ENCODE measurements around the gene SMIM8.

SMIM8 gene

DNA sequence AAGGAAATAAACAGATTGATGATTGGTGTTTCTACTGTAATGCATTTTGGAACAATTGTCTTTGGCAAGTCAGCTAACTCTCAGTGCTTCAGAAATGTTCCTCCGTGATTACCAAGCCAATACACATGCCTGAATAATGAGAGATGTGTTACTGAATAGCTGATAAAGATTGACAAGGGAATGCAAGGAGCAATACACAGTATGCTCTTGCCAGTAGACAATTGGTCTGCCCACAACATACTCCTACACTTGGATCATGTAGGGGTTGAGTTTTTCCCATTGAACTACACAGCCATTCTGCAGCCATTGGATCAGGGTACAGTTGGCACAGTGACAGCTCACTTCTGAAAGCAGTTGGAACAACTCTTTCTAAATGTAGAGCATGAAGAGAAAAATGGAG, 12.3 kb downstream of the SMIM8 start:
- DNase-seq (ENCODE audit: low read depth, low spot score), result no peak

DNA sequence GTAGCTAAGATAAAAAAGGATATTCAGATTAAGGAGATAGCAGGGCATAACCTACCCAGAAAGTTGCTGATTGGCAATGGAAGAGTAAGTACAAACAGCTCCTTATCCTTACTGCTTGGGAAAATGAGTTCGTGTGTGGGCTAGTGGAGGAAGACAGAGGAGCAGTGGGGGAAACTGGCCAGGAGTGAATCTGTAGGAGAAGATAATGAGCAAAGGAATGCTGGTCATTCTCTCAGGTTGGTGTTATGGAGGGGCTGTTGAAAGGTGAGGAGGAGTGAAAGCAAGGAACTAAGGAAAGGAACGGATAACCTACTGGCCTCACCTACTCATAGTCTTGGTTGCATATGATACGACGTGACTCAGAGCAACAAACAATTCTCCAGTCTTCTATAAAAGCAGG, 14.0 kb downstream of the SMIM8 start:
- no peak for DNase-seq (ENCODE audit: low read depth, low spot score)

DNA sequence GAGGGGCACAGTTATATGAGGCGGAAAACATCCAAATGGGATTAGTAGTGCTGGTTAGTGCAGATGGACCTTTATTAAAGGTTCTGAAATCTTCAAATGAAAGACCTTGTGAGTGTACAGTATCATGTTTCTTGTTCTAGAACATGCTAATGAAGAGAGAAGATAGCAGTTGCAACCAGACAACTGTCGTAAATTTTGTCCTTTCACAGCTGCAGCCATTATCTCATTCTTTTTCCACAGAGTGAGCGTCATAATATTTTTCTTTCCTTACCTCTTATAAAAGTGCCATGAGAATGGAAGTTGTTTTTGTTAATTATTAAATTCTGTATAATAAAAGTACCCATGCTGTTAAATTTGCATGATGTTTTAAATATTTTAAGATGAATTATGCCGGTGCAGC, 17.8 kb downstream of the SMIM8 start:
- no peak for DNase-seq (ENCODE audit: low read depth, low spot score)

DNA sequence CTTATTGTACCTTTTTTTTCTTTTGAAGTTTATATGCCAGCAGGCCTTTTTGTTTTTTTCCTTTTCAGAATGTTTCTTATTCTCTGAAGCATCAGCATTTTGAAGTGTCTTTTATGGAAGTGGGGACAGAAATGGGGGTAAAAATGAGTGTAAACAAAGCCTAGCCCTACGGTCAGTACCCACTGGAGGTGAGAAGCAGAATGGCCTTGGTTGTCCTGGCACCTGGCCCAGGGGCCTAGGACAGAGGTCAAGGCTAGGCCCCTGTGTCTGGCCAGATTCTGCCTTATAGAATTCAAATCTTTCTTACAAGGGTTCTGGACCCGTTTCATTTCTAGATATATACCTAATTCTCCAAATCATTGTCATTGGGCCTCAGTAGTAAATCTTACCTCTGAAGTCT, 18.8 kb downstream of the SMIM8 start:
- no peak for DNase-seq (ENCODE audit: low read depth, low spot score)

DNA sequence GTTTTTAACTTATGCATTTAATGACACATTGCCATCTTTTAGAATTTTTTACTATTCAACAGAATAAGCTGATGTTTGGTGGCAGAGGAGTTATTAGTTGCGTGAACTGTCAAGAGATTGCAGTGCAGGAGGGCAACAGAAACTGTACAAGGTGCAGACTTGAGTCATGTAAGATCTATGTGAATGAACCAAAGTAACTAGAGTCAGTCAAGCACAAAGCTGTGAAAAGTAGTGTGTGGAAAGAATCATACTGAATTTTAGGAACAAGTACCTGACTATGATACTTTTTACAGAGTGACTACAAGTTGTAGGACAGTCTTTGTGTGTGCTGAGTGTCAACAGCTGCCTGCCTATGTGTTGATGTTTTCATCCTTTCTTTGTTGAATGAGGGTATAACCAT, 19.5 kb downstream of the SMIM8 start:
- DNase-seq (ENCODE audit: low read depth, low spot score), result no peak

DNA sequence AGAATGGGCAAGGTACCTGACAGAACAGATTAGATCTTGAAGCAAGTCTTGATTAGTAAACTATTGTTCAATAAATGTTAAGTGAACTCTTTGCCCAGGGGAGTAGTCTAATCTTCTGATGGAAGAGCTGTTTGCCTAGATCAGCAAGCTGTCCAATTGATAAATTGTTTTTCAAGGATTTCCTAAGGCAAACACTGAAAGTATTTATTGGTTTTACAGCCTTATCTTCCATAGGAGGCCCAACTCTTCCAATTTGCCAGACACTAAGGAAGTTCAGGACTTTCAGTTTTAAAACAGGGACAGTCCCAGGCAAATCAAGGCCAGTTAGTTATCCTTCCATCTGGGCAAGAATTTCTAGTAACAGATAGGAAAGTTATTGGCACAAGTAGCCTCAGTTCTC, 20.4 kb downstream of the SMIM8 start:
- no peak for DNase-seq (ENCODE audit: low read depth, low spot score)

DNA sequence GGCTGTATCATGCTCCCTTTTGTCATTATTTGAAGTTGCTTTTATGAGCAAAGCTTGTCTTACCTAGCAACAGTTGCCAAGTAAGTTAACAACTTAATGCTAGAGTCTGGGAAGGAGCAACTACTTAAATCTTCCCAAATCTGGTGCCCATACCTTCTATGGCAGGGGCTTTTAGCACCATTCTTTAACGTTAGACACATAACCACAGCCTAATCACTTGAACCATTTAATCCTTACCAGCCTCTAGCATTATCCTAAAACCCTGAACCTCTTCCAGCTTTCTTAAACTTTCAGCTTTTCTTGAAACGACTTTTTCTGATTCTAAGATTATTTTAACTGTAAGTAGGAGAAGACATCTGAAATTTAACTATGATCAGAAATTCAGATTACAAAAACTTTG, 22.3 kb downstream of the SMIM8 start, which contains the start of gene C6orf163:
C6orf163 (plus strand) TSS at position 83 of the 400 bp plus-strand sequence; CDS start at position 370, 287 bp downstream.
- no peak for DNase-seq (ENCODE audit: low read depth, low spot score)

DNA sequence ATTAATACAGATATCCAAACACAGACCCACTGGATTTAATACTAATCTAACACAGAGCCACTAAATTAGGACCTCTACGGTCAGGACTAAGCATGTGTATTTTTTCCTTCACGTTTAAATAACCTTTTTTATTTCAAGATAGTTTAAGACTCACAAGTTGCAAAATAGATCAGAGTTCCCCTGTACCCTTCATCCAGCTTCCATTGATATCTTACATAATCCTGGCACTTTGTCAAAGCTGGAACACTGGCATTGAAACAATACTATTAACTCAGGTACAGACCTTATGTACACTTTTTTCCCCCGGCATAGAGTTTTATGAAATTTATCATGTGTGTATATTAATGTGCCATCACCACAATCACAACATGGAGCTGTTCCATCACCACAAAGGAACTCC, 24.3 kb downstream of the SMIM8 start:
- DNase-seq (ENCODE audit: low read depth, low spot score), result no peak

DNA sequence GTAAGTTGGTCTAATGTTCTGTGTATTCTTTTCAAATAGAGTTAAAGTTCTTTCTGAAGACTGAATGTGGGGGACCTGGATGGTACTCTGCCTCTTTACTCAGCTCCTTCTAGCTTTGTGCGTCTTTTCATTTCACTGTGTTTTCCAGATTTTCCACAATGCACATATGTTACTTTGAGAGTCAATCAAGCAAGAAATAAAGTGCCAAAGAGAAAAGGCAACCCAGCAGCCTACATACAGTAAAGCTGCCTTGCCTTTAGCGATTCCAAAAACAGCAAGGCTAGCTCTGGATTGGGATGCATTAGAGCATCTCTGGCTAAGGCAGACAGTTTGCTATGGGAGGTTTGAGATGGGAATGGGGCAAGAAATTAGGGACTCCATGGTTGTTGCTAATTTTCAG, 27.5 kb downstream of the SMIM8 start:
- DNase-seq (ENCODE audit: low read depth, low spot score), result no peak

DNA sequence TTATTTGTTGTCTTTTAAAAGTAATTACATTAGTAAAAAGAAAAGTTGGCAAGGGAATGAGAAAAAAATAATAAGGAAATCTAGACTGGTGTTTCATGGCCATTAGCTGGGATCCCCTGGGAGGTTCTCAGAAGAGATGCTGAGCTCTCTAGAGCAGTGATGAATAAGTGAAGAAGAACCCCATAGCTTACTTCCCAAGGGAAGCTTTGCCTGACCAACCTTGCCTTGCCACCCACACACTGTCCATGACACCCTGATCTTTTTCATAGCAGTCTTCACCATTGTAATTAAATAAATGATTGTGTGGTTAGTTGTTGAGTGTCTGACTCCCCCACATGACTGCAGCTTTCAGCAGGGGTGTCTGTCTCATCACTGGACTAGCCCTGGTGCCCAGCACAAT, 28.1 kb downstream of the SMIM8 start:
- no peak for DNase-seq (ENCODE audit: low read depth, low spot score)

DNA sequence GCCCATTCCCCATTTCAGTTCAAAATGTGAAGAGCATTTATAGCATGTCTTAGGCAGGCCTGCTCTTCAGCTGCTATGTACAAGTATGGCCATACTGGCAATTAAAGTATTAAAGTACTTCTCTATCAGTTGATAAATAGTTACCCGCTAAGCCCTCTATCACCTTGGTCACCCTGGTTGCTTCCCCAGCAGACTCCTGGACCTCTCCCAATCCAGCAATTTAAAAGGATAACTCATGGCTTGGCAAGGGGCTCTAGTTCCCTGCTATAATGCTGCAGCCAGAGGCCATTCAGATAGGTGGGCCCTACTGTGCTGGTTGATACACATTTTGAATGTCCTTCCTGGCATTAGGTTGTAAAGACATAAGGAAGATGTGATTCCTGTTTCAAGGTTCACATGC, 29.2 kb downstream of the SMIM8 start:
- DNase-seq (ENCODE audit: low read depth, low spot score), result no peak

DNA sequence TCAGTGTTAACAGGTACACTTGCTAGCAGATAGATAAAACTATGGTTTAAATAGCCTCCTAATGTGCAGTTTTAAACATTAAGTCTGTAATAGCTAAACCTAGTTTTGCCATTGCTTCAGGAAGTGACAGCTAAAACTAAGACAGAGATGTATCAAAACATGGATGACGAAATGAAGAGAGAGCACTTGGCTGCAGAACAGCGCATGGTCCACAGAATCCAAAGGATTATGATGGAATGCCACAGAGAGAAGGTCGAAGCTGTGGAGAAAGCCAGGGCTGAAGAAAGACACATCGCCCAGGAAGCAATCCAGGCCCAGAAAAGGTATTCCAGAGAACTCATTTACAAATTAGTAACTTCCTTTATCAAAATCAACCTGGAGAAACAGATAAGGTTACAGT, 33.8 kb downstream of the SMIM8 start:
- no peak for DNase-seq (ENCODE audit: low read depth, low spot score)

DNA sequence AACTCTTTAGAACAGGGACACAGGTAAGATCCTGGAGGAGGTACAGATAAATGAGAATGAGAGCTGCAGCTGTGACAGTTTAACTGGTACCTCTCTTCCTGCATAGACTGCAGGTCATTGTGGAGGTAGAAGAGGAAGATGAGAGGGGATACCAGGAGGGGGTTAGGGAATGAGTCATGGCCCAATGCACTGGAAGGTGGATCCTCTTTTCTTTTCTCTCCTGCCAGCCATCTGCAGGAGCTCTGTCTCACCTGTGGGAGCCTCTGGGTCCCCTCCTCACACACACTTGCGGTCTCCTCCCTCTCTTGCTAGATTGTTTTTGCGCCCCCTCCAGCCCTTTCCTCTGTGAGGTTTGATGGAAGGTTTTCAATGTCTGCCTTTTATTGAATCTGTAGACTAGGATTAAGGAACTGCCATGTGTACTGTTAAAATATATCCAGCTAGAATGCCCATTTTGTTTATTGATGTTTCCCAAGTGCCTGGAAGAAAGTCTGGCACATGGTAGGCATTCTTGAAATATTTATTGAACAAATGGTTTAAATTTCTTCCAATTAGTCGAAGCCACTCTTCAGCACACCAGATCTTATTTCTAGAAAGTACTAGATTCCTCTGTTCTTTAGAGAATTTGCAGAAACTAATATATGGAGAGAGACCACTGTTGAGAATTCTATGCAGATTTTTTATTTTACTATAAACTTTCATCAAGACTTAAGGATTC, 35.2 kb downstream of the SMIM8 start:
- DNase-seq (ENCODE audit: low read depth, low spot score), result no peak

DNA sequence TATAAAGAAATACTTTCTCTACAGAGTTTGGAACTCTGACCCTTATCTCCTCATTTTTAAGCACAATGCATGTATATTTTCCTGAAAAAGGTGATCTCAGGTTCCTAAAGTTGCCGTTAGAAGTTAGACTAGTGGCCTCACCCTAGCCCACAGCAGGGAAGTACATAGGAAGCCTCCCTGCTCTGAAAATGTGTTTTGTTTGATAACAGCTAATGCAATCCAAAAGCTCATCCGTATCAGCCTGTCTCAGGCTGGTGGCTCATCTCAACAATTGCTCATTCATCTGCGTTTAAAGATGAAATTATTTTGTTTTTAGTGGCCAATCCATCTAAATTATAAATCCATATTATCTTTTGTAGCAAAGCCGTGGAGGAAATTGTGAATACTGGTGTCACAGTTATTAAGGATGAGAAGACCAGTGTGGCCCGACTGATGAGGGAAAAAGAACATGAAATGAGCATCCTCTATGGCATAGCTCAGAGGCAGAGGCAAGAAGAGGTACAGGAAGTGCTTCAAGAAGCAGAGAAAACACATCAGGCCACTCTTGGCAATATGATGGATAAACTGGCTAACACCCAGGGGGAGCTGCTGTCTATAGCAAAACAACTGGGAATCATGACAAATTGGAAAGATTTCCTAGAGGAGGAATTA, 42.3 kb downstream of the SMIM8 start:
- DNase-seq (ENCODE audit: low read depth, low spot score), result no peak

DNA sequence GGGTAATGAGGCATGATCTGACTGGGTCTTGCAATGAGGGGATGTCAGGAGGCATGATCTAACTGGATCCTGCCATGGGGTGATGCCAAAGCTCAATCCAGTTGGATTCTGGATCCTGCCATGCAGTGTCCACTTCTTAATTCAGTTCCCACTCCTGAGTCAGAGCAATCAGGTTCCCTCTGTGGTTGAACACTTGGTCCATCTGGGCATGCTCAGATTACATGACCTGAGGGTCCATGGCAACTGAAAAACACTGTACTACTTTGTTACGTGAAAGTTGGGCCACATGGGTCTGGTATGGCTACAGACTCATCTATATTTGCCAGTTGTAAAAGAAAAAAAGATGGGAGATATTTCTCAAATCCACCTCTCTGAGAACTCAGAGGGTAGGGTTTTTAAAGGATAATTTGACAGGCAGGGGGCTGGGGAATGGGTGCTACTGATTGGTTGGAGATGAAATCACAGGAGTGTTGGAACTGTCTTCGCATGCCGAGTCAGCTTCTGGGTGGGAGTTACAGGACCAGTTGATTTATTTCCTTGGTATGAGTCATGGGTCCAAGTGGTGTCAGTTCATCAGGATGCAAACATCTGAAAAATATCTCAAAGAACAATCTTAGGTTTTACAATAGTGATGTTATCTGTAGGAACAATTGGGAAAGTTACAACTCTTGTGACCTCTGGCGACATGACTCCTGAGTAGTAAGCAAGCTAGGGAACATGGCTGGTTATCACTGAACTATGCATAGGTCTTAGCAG, 43.9 kb downstream of the SMIM8 start:
- no peak for DNase-seq (ENCODE audit: low read depth, low spot score)

DNA sequence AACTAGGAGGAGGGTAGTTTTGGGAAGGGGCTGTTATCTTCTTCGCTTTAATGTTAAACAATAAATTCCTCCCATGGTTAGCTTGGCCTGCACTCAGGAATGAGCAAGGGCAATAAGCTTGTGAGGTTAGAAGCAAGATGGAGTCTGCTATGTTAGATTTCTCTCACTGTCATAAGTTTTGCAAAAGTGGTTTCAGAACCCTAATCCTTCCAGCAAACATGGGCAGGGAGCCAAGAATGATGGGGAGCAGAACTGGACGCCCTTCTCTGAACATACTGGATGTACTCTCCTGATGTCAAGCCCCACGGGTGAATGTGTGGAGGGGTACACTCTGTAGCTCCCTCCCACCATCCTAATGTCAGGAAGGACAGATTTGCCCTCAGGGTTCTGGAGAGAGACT, 44.5 kb downstream of the SMIM8 start:
- DNase-seq (ENCODE audit: low read depth, low spot score), result no peak

DNA sequence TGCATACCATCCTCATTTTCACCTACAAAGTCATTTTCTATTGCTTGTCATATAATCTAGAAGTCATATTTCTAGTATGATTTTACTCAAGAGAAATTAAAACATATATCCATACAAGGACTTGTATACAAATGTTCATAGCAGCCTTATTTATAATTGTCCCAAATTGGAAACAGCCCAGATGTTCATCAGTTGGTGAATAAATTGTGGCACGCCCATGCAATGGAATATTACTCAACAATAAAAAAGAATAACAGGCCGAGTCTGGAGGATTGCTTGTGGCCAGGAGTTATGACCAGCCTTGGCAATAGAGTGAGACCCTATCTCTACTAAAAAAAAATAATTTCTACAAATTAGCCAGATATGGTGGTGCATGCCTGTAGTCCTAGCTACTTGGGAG, 51.0 kb downstream of the SMIM8 start:
- no peak for DNase-seq (ENCODE audit: low read depth, low spot score)

DNA sequence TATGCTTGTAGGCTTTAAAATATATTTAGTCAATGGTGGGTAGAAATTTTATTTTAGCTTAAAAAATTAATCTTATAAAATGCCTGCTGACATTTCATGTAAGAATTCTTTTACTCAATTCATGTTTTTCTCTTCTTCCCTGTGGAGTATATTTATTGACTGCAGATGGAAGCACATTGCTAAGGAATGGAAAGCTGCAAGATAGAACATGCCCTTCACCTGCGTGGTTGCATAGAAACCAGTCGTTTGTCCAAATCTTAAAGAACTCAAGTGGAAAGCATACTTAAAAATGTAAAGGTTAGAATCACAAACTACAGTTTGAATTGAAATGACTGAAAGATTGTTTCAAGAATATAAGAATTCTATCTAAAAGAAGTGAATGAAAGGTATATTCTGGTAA, 52.9 kb downstream of the SMIM8 start:
- no peak for DNase-seq (ENCODE audit: low read depth, low spot score)

DNA sequence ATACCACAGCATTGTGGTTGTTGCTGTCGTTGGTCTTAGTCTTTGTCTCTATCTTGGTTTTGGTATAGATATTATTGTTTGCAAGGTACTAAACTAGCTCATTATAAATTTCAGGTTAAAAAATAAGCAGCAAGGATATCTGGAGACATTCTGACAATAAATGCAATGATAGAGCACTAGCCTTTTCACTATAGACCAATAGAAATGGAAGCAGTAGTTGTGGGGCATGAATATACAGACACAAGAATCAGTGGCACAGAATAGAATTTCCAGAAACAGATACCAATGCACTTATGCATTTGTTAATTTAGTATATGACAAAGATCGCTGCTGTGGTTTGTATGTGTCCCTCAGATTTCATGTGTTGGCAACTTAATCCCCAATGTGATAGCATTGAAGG, 54.3 kb downstream of the SMIM8 start:
- DNase-seq (ENCODE audit: low read depth, low spot score), result no peak

DNA sequence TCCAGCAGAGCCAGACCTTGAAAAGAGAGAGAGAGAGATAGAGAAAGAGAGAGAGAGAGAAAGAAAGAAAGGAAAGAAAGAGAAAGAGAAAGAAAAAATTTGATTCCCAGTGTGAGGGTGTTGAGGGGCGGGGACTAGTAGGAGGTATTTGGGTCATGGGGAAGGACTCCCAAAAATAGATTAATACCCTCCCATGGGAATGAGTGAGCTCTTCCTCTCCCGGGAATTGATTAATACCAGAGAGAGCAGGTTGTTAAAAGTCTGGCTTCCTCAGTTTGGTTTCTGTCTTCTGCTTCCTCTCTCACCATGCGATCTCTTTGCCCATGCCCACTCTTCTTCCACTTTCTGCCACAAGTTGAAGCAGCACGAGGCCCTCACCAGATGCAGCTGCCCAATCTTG, 56.6 kb downstream of the SMIM8 start:
- no peak for DNase-seq (ENCODE audit: low read depth, low spot score)

DNA sequence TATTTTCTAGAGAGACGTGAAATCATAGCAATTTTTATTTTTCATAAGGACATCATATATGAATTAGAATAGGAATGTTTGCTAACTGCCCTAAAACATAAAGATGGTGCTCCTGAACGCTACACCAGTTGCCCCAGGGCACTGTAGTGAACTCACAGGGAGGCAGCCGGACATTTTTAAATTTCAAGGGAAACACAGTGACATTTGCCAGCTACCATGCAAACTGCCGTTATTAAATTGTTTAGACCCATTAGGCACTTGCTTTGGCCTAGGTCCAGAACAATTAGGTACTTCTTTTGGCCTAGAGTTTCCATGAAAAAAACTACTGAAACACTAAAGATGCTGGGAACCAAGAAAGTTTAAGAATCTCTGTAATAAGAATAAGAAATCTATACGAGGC, 60.5 kb downstream of the SMIM8 start:
- no peak for DNase-seq (ENCODE audit: low read depth, low spot score)

DNA sequence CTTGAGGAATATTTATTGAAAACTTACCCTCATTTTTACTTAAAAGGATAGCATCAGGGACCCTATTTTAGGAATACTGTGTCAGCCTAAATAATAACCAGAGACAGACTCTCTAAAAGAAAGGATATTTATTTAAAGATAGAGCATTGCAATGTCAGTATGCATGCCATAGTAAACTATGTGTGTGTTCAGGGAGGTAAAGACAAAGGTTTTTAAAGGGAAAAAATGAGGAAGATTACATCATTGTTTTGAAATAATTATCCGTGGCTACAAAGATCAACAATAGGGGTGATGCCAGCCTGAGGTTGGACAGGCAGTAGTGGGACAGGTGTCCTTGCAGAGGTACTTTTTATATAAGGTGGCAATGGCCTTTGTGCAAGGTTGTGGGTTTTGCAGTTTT, 61.6 kb downstream of the SMIM8 start:
- DNase-seq (ENCODE audit: low read depth, low spot score), result no peak

DNA sequence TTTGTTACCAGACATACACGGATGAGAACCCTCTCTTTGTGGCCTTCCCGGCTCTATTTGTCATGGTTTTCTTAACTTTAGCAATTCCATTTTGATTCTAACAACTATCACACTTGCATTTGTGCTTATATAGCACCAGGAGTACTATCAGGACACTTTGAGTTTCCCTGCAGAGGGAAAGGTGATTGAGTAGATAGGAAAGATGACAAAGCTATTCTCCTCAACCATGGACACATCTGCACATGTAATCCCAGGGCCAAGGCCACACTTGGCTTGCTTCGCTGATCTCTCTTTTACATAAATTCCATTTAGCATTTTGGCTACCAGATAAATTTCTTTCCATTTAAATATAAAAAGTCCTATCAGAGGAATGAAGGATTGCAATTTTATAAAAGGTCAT, 62.1 kb downstream of the SMIM8 start:
- DNase-seq (ENCODE audit: low read depth, low spot score), result no peak

Data from ELF-1 (cell line).